A549 treated with ZK216348 at 1 μM for 4 hours (cell line): ENCODE results near the gene RAB6C. TPM values are rescaled to one million over a fixed set of nuclear protein-coding genes. Genes with fewer than 3 reads are reported as not detected.

Source experiments
- total RNA-seq: library from RNA; stranded (reverse); fragments of 200-300 nt; extraction: Qiagen RNA extraction; gene quantifications from 5 replicates; pipeline ENCODE4 v1.2.3, GENCODE V29; 2022; ENCODE audit warnings: low read depth

Gene RAB6C
- not detected in 5 replicates for total RNA-seq

DNA sequence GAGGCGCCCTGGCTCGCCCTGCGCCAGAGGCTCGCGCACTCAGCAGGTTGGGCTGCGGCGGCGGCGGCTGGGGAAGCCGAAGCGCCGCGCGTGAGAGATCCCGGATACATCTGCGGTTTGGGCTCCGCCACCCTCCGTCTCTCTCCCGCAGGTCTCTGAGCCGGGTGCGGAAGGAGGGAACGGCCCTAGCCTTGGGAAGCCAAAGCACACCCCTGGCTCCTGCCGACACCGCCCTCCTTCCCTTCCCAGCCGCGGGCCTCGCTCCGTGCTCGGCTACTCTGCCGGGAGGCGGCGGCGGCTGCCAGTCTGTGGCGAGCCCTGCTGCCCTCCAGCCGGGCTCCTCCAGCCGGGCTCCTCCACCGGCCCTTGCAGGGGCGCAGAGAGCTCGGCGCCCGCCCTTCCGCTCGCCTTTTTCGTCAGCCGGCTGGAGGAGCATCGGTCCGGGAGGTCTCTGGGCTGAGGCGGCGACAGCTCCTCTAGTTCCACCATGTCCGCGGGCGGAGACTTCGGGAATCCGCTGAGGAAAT, at the start of gene RAB6C:
RAB6C (plus strand) TSS at position 38 of the 527 bp plus-strand sequence; CDS start at position 488, 450 bp downstream.

Other genes starting within 250 kb of the RAB6C start
- gene POTEF, start 149.6 kb downstream of the RAB6C start, total RNA-seq, result not detected in 5 replicates
- 4.6 to 7.2 TPM (median 6.2 TPM) in 5 replicates for gene CCDC74B, start 165.4 kb downstream of the RAB6C start, total RNA-seq
- gene SMPD4, start 201.9 kb downstream of the RAB6C start, total RNA-seq, result 60.1 to 80.8 TPM (median 74.2 TPM) in 5 replicates
- 238 to 456 TPM (median 397 TPM) in 5 replicates for gene MZT2B, start 202.6 kb downstream of the RAB6C start, total RNA-seq
- 0.62 to 0.97 TPM (median 0.78 TPM) in 5 replicates for gene TUBA3E, start 218.8 kb downstream of the RAB6C start, total RNA-seq